Hematopoietic multipotent progenitor cell treated with erythropoietin and hydrocortisone succinate and interleukin-3 and kit ligand, for 6 days (in vitro differentiated cells): Measurements from ENCODE around the gene UBE4A.

Experiments used
- DNase-seq: peaks from one replicate; pipeline ENCODE4 v3.0.0-alpha.2; 2015

UBE4A gene

DNA sequence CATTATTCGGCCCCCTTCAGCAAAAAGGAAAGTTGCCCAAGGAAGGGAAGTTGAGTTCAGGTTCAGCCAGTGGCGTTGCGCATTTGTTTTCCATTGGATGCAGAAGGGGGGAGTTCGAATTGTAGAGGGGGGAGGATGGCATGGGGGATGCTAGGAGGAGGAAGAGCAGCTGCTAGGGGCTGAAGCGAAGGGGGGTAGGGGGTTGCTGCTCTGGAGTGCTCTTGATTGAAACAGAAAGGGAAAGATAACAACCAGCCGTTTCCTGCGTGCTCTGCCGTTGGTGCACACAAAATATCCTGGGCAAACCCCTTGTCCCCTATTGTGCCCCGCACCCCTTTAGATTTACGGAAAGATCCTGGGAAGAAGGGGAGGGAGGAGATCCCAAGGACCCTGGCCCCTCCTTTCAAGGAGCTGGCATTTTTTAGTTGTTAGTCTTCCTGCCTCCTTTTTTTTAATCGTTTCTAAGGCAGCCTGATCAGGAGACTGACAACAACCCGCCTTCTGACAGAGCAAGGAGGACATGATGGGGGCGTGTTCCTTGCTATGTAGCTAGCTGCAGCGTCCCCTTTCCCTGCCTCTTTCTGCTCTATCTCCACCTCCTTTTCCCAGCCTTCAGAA, 79.0 kb downstream of the UBE4A start:
- DNase-seq = peak; percentile 91

DNA sequence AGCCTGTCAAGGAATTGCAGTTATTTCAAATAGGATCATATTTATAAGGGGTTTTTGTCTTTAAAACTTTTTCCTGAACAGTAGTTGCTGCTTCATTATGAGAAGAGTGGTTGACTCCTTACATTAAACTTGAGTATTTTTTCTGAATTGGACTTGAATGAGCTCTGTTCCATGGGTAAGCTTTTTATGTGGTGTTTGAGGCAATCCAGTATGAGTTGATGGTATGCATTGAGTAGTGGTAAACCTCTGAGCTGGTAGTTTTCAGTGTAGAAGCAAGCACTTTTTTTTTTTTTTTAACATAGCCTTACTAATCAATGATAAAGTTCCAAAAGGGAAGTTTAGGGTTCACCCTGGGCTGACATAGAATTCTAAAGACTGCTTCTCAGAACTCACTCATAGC, 80.2 kb downstream of the UBE4A start:
- no peak for DNase-seq

DNA sequence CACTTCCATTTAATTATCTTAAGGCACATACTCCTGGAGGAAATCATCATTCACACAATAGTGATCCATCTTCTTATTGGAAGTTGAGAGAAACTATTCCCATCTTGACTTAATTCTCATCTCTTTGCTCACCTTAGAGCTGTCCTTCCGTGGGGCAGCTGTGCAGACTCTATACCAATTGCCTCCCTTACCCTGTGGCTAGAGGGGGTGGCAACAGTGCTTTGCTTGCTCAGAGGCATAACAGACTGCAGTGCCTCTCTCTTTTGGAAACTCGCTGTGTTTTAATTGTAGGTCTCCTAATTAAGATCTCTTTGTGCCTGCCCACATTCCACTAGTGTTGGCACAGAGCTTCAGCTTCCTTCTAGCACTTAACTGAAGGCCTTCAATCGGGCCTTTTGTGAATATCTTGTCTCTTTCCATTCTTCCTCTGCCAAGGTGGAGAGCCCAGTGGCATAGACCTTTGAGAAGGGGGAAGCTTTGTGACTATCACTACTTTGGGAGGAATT, 82.4 kb downstream of the UBE4A start:
- no peak for DNase-seq

DNA sequence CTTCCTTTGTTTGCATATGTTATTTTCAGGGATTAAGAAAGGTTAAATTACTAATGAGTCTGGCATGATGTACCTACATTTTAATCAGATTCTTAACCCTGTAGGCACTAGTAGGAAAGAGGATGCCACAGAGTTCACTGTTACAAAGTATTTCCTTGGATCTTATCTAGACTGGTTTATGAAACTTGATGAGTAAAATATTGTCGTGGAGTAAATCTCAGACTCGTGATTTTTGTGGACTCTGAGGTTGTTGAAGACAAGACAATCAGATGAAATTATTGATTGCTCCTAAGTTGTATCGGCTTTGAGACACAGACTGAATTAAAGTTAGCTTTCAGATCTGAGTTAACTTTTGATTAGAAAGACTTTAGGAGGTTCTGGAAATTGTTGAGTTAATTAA, 82.9 kb downstream of the UBE4A start:
- no peak for DNase-seq

DNA sequence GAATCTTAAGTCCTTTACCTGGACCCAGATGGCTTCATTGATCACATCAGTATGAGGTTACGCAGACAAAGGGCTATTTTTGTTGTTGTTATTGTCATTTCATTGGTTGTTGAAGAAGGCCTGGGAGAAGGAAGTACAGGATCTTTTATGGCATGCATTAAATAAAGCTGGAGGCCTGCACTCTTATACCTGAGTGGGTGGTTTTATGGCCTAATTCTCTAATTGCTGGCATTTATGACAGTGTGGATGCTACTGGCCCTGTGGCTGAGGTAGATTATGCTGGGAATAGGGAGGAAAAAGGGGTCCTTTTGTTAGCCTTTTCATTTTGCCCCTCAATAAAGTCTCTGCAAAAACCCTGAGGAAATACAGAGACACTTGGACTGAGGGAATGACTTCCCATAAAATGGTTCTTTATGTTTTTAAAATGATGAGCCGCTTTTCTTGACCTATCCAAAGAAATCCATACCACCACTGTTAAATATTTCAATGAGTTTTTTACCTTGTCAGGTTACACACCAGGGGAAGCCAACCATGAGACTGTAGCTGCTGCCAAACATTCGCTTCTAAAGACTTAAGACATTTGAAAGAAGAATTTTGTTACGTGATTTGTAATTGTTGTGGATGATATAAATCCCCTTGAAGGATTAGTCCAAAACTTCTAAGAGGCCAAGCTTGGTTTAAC, 83.6 kb downstream of the UBE4A start:
- no peak for DNase-seq

DNA sequence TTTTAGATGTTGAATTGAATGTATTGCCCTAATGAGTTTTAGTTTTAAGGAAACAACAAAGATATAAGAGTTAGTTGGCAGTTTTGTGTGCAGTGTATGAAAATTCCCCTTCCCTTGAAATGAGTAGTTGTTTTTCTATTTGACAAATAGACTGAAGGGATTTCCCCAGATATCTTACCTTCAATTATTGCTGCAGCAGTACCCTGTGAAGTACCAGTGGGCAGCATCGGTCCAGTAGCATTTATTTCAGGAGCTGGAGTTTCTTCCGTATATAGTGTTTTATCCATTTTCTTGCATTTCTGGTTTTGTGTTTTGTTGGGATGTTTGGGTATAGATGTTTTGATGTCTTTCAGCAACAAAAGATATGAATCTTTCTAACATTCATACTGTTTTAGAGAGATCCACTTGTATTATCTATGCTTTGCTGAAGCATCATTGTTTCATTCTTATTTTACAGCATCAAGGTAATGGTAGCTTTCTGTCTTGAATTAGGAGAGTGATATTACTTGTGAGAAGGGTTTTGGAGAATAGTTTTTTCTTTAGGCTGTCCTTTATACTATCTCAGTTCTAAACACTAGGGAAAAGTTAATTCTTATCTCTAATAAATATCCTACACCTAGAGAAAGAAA, 84.3 kb downstream of the UBE4A start:
- DNase-seq = no peak

DNA sequence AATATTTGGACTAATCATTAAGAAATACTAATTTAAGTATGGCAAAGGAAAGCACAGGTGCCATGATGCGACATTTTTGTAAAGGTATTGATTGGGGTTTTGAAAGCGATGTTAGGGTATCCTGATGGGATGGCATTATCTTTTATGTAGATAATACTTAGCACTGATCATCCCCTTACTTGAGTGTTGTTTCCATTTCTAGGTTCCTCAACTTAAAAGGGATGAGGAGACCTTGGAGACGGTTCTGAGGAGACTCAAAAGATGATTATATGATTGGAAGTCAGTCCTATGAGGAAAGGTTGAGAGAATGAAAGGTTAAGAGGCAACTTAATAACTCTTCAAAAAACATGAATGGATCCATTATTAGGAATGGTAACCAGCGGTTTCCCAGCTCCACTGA, 88.0 kb downstream of the UBE4A start:
- no peak for DNase-seq

DNA sequence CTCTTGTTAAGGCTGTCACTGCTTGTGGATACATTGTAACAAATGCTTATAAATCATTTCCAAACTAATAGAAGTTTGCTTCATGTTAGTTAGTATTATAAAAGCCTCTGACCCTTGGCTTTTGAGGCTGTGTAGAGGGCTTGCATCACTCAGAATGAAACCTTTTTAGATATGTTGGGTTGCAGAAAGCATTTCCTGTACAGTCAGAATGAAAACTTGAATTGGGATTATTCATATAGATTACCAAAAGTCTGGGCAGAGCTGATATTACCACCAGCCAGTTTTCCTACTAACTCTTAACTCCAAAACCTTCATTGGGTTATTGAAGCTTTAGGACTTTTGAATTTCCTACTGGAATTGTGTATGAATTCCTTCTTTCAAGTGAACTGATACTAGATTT, 88.9 kb downstream of the UBE4A start:
- DNase-seq = no peak
